Karpas-422 (cell line): ENCODE data around the gene B4GALT7. TPM values are rescaled to one million over a fixed set of nuclear protein-coding genes. Genes with fewer than 3 reads are reported as not detected.

ENCODE experiments used
- DNase-seq: peaks from one replicate; pipeline ENCODE4 v3.0.0-alpha.2; 2015
- H2AFZ ChIP-seq: fragments of 200-600 bp; sonication (generic); 2 replicates; pipeline ENCODE4 v1.6.1; 2014; ENCODE audit warnings: antibody characterized with exemption, low read length, mixed read lengths
- H3K27ac ChIP-seq: fragments of 200-600 bp; sonication (generic); 2 replicates; pipeline ENCODE4 v1.5.1; 2014; ENCODE audit warnings: mild to moderate bottlenecking, low read length, moderate library complexity
- H3K27me3 ChIP-seq: fragments of 200-600 bp; sonication (generic); 2 replicates; pipeline ENCODE4 v1.6.1; 2014; ENCODE audit warnings: low read length, mixed read lengths
- H3K36me3 ChIP-seq: fragments of 200-600 bp; sonication (generic); 2 replicates; pipeline ENCODE4 v1.6.1; 2014; ENCODE audit warnings: low read length, mixed read lengths; ENCODE audit not compliant: insufficient read depth
- H3K4me1 ChIP-seq: fragments of 200-600 bp; sonication (generic); 2 replicates; pipeline ENCODE4 v1.6.1; 2014; ENCODE audit warnings: mild to moderate bottlenecking, low read length, mixed read lengths
- H3K4me2 ChIP-seq: fragments of 200-600 bp; sonication (generic); 2 replicates; pipeline ENCODE4 v1.6.1; 2014; ENCODE audit warnings: low read length, low read depth, mild to moderate bottlenecking; ENCODE audit not compliant: poor library complexity, severe bottlenecking
- H3K4me3 ChIP-seq: fragments of 200-600 bp; sonication (generic); 2 replicates; pipeline ENCODE4 v1.5.1; 2014; ENCODE audit warnings: mild to moderate bottlenecking, antibody characterized with exemption, low read length, mixed read lengths
- H3K79me2 ChIP-seq: fragments of 200-600 bp; sonication (generic); 2 replicates; pipeline ENCODE4 v1.6.1; 2014; ENCODE audit warnings: mild to moderate bottlenecking, low read length, mixed read lengths
- H3K9ac ChIP-seq: fragments of 200-600 bp; sonication (generic); 2 replicates; pipeline ENCODE4 v1.6.0; 2014; ENCODE audit warnings: low read length
- H3K9me2 ChIP-seq: fragments of 200-600 bp; sonication (generic), shearing (Covaris generic); replicated peaks from 2 replicates; pipeline ENCODE4 v1.6.0; 2014; ENCODE audit warnings: mild to moderate bottlenecking, low read length, moderate library complexity; ENCODE audit not compliant: insufficient read depth
- H3K9me3 ChIP-seq: fragments of 300-700, 200-600 bp; sonication (generic); 2 replicates; pipeline ENCODE4 v1.6.1; 2014; ENCODE audit warnings: low read length, mixed read lengths
- H4K20me1 ChIP-seq: fragments of 200-600 bp; sonication (generic); 2 replicates; pipeline ENCODE4 v1.6.1; 2014; ENCODE audit warnings: mild to moderate bottlenecking, antibody characterized with exemption, low read length, low read depth; ENCODE audit not compliant: insufficient read depth
- total RNA-seq: library from RNA; depleted of rRNA; stranded (reverse); fragments of >200 nt; shearing (Covaris generic); gene quantifications from 2 replicates; pipeline ENCODE4 v1.2.3, GENCODE V29; 2014; ENCODE audit warnings: low replicate concordance

Gene B4GALT7
- total RNA-seq, 1 experiment from 2014 or later, result 24.8 TPM

DNA sequence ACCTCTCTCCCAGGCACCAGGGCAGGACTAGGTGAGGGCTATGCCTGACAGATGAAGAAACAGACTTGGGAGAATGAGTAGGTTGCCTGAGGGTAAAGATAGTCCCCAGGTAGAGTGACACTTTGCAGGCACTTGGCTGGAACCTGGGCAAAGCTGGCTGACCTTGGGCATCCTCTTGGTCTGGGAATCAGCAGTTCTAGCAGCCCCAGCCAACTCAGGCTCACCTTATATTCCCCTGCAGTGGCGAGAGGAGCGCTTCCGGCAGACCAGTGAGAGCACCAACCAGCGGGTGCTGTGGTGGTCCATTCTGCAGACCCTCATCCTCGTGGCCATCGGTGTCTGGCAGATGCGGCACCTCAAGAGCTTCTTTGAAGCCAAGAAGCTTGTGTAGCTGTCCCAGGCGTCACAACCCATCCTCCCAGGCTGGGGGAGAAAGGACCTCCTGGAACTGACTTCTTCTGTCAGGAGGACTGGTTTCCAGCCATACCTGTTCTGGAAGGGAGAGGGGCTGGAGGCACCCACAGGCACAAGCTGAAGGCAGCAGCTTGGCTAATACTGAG lies 4.8 kb upstream of the B4GALT7 start:
- no peak for DNase-seq
- Histone ChIP-seq H3K4me1 (peaks cover 23% of the 10 kb centered on the region), H3K27ac (no peak overlapping the region), H2AFZ (no peak overlapping the region), H4K20me1 (no peaks in the 10 kb centered on the region), H3K9ac (no peak overlapping the region), H3K27me3 (no peaks in the 10 kb centered on the region), H3K4me2 (no peak overlapping the region), H3K9me2 (no peaks in the 10 kb centered on the region), H3K36me3 (peaks cover 35% of the 10 kb centered on the region), H3K79me2 (peaks cover 20% of the 10 kb centered on the region), H3K4me3 (no peak overlapping the region), H3K9me3 (no peaks in the 10 kb centered on the region)

GRCh38 chr5:177595991-177596774 lies 3.7 kb upstream of the B4GALT7 start:
- H3K4me3 ChIP-seq, result no peak overlapping the region
- H3K4me2 ChIP-seq, result no peak overlapping the region
- no peaks in the 10 kb centered on the region for H3K9me3 ChIP-seq
- H3K4me1 ChIP-seq, result peaks cover 27% of the 10 kb centered on the region
- no peak overlapping the region for H3K9ac ChIP-seq
- H3K36me3 ChIP-seq, result peaks cover 35% of the 10 kb centered on the region
- H2AFZ ChIP-seq, result no peak overlapping the region
- H3K27me3 ChIP-seq, result no peaks in the 10 kb centered on the region
- H3K27ac ChIP-seq, result no peak overlapping the region
- DNase-seq, result no peak
- peaks cover 30% of the 10 kb centered on the region for H3K79me2 ChIP-seq
- no peaks in the 10 kb centered on the region for H3K9me2 ChIP-seq
- 0 out of 2 replicates have a peak, but pooled peaks cover under 1% of the 10 kb centered on the region for H4K20me1 ChIP-seq

DNA sequence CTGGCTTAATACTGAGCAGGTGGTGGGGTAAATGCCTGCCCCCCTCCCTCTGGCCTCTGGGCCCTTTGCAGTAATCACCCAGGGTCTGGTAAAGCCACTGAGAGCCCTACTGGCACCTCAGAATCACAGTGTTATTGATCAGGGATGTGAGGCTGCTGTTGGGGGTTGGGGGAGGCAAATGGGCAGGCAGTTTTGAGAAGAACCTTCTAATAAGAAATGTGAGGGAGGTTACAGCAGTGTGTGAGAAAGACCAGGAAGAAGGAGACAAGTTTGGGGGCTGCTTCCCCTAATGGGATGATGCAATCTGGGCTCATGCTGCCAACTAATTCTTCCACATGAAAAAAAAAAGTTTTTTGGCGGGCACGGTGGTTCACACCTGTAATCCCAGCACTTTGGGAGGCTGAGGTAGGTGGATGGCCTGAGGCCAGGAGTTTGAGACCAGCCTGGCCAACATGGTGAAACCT lies 3.1 kb upstream of the B4GALT7 start:
- H2AFZ ChIP-seq, result no peak overlapping the region
- H3K9me2 ChIP-seq, result no peaks in the 10 kb centered on the region
- peaks cover 37% of the 10 kb centered on the region for H3K79me2 ChIP-seq
- DNase-seq, result no peak
- H3K27ac ChIP-seq, result no peak overlapping the region
- no peak overlapping the region for H3K4me3 ChIP-seq
- no peak overlapping the region for H3K9ac ChIP-seq
- H3K9me3 ChIP-seq, result no peaks in the 10 kb centered on the region
- H3K4me2 ChIP-seq, result no peak overlapping the region
- peaks cover 35% of the 10 kb centered on the region for H3K36me3 ChIP-seq
- H3K27me3 ChIP-seq, result no peaks in the 10 kb centered on the region
- 0 out of 2 replicates have a peak, but pooled peaks cover 6% of the 10 kb centered on the region for H4K20me1 ChIP-seq
- H3K4me1 ChIP-seq, result peaks cover 27% of the 10 kb centered on the region

GRCh38 chr5:177598477-177598876 lies 1.5 kb upstream of the B4GALT7 start:
- no peak for DNase-seq
- H3K4me2 ChIP-seq, result peak overlapping the region; percentile 15
- 0 out of 2 replicates have a peak, but pooled peaks cover 6% of the 10 kb centered on the region for H4K20me1 ChIP-seq
- H3K79me2 ChIP-seq, result peaks cover 30% of the 10 kb centered on the region
- no peaks in the 10 kb centered on the region for H3K27me3 ChIP-seq
- H3K4me1 ChIP-seq, result peaks cover 18% of the 10 kb centered on the region
- H3K9ac ChIP-seq, result 0 out of 2 replicates have a peak overlapping the region, but pooled peaks have one; percentile 20
- H3K9me3 ChIP-seq, result no peaks in the 10 kb centered on the region
- H3K4me3 ChIP-seq, result no peak overlapping the region
- H3K9me2 ChIP-seq, result no peaks in the 10 kb centered on the region
- no peak overlapping the region for H3K27ac ChIP-seq
- peaks cover 33% of the 10 kb centered on the region for H3K36me3 ChIP-seq
- no peak overlapping the region for H2AFZ ChIP-seq

GRCh38 chr5:177600508-177601018 lies 631 bp downstream of the B4GALT7 start:
- H3K4me2 ChIP-seq, result peak overlapping the region; percentile 85
- peak overlapping the region; percentile 94 for H3K4me3 ChIP-seq
- H3K9me3 ChIP-seq, result no peaks in the 10 kb centered on the region

GRCh38 chr5:177601126-177601525 lies 1.2 kb downstream of the B4GALT7 start:
- peaks cover 15% of the 10 kb centered on the region for H3K4me1 ChIP-seq
- peak overlapping the region; percentile 85 for H3K4me2 ChIP-seq
- no peaks in the 10 kb centered on the region for H3K9me2 ChIP-seq
- no peak for DNase-seq
- H3K36me3 ChIP-seq, result peaks cover 6% of the 10 kb centered on the region
- H3K9ac ChIP-seq, result peak overlapping the region; percentile 89
- H3K9me3 ChIP-seq, result no peaks in the 10 kb centered on the region
- H3K27ac ChIP-seq, result peak overlapping the region; percentile 68
- H3K27me3 ChIP-seq, result no peaks in the 10 kb centered on the region
- H3K79me2 ChIP-seq, result peaks cover 26% of the 10 kb centered on the region
- H4K20me1 ChIP-seq, result 0 out of 2 replicates have a peak, but pooled peaks cover 6% of the 10 kb centered on the region
- H3K4me3 ChIP-seq, result peak overlapping the region; percentile 94
- no peak overlapping the region for H2AFZ ChIP-seq

More at GRCh38 chr5:177600508-177601018, 631 bp downstream of the B4GALT7 start:
- Histone ChIP-seq H3K36me3 (peaks cover 12% of the 10 kb centered on the region), H3K4me1 (peaks cover 15% of the 10 kb centered on the region), H2AFZ (peak overlapping the region; percentile 47; the same call in 1 of the 2 replicates), H3K9ac (peak overlapping the region; percentile 89), H3K27me3 (no peaks in the 10 kb centered on the region), H3K79me2 (peaks cover 26% of the 10 kb centered on the region), H4K20me1 (0 out of 2 replicates have a peak, but pooled peaks cover 6% of the 10 kb centered on the region), H3K27ac (peak overlapping the region; percentile 68), H3K9me2 (no peaks in the 10 kb centered on the region)
- peak; percentile 63 for DNase-seq

GRCh38 chr5:177601577-177602457 lies 1.9 kb downstream of the B4GALT7 start:
- H3K4me2 ChIP-seq, result peak overlapping the region; percentile 85
- H2AFZ ChIP-seq, result no peak overlapping the region
- peaks cover 26% of the 10 kb centered on the region for H3K79me2 ChIP-seq
- H3K36me3 ChIP-seq, result no peaks in the 10 kb centered on the region
- no peak overlapping the region for H3K27ac ChIP-seq
- H3K27me3 ChIP-seq, result no peaks in the 10 kb centered on the region
- no peaks in the 10 kb centered on the region for H3K9me2 ChIP-seq
- H3K9me3 ChIP-seq, result no peaks in the 10 kb centered on the region
- peaks cover 15% of the 10 kb centered on the region for H3K4me1 ChIP-seq
- no peak for DNase-seq
- 0 out of 2 replicates have a peak, but pooled peaks cover 6% of the 10 kb centered on the region for H4K20me1 ChIP-seq
- H3K4me3 ChIP-seq, result peak overlapping the region; percentile 94
- peak overlapping the region; percentile 89 for H3K9ac ChIP-seq
